ENCODE results near the gene ZBTB7C.

DNA sequence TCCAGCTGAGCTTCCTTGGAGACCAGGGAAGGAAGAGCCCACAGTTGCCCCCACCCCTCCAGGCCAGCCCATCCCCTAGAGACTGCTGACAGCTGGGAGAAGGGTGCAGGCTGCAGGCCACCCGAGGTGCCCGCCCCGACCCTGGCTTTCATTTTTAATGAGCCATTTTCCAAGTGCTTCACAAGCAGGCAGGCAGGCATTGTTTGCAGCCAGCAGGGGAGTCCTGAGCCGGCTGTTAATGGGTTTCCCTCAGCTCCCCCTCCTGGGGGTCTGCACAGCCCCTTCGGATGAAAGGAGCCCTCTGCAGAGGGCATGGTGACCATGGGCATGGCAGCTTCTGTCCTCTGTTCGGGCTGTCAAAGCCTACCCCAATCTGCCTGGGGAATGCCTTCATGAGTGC lies 94.5 kb downstream of the ZBTB7C start:
- TF ChIP-seq, protein P1, sequence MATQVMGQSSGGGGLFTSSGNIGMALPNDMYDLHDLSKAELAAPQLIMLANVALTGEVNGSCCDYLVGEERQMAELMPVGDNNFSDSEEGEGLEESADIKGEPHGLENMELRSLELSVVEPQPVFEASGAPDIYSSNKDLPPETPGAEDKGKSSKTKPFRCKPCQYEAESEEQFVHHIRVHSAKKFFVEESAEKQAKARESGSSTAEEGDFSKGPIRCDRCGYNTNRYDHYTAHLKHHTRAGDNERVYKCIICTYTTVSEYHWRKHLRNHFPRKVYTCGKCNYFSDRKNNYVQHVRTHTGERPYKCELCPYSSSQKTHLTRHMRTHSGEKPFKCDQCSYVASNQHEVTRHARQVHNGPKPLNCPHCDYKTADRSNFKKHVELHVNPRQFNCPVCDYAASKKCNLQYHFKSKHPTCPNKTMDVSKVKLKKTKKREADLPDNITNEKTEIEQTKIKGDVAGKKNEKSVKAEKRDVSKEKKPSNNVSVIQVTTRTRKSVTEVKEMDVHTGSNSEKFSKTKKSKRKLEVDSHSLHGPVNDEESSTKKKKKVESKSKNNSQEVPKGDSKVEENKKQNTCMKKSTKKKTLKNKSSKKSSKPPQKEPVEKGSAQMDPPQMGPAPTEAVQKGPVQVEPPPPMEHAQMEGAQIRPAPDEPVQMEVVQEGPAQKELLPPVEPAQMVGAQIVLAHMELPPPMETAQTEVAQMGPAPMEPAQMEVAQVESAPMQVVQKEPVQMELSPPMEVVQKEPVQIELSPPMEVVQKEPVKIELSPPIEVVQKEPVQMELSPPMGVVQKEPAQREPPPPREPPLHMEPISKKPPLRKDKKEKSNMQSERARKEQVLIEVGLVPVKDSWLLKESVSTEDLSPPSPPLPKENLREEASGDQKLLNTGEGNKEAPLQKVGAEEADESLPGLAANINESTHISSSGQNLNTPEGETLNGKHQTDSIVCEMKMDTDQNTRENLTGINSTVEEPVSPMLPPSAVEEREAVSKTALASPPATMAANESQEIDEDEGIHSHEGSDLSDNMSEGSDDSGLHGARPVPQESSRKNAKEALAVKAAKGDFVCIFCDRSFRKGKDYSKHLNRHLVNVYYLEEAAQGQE (IDR thresholded peaks at IDR 0.05; ENCODE audit: insufficient read depth in 1 of 2, low read depth in 2 of 2, low read length in 2 of 2): no peak
- TF ChIP-seq TAF1 (IDR thresholded peaks at IDR 0.05; ENCODE audit: borderline replicate concordance, insufficient read depth, low read length) (no peak), POLR2AphosphoS5 (IDR thresholded peaks at IDR 0.05; ENCODE audit: low read depth, low read length) (no peak), SIN3A (IDR thresholded peaks at IDR 0.05; ENCODE audit: borderline replicate concordance, insufficient read depth, low read length) (no peak)
